Stimulated activated CD8-positive, alpha-beta memory T cell treated with anti-CD3 and anti-CD28 coated beads, Interleukin-7, amount 100 ng/mL, for 24 hours (primary cell): ENCODE data around the gene MSH2.
"Not testable (repeated sequence)": the region's sequence is repeated elsewhere in the genome, so short reads cannot be mapped to it uniquely, and the experiment has no call there.

Source experiments
- DNase-seq: peaks from one replicate; pipeline ENCODE4 v3.0.0-alpha.2; 2020; ENCODE audit warnings: low read depth

The MSH2 gene

GRCh38 chr2:47402805-47403608, at the start of gene MSH2:
TSS of gene MSH2 (plus strand) at chr2:47403156. CDS start at chr2:47403192, 36 bp downstream.
- peak; percentile 90 for DNase-seq

GRCh38 chr2:47354013-47354847, 48.7 kb upstream of the MSH2 start:
- no peak for DNase-seq

- no peak for DNase-seq
Observed at GRCh38 chr2:47354848-47355204, 48.1 kb upstream of the MSH2 start.

- DNase-seq: no peak
Observed at GRCh38 chr2:47357483-47357882, 45.5 kb upstream of the MSH2 start.

GRCh38 chr2:47359375-47359868, 43.5 kb upstream of the MSH2 start:
- no peak for DNase-seq

GRCh38 chr2:47360283-47360682, 42.7 kb upstream of the MSH2 start:
- DNase-seq: no peak

- DNase-seq: no peak
Observed at GRCh38 chr2:47360927-47361326, 42.0 kb upstream of the MSH2 start.

GRCh38 chr2:47361505-47362229, 41.3 kb upstream of the MSH2 start:
- DNase-seq: not testable (repeated sequence)

- DNase-seq: no peak
Observed at GRCh38 chr2:47373747-47374146, 29.2 kb upstream of the MSH2 start.

GRCh38 chr2:47375307-47375706, 27.6 kb upstream of the MSH2 start:
- DNase-seq: no peak

GRCh38 chr2:47379384-47379783, 23.6 kb upstream of the MSH2 start:
- DNase-seq: no peak

- DNase-seq: no peak
Observed at GRCh38 chr2:47381408-47381807, 21.5 kb upstream of the MSH2 start.

GRCh38 chr2:47386551-47386950, 16.4 kb upstream of the MSH2 start:
- no peak for DNase-seq

- DNase-seq: no peak
Observed at GRCh38 chr2:47388888-47389287, 14.1 kb upstream of the MSH2 start.

- DNase-seq: no peak
Observed at GRCh38 chr2:47389692-47390091, 13.3 kb upstream of the MSH2 start.

- DNase-seq: no peak
Observed at GRCh38 chr2:47401789-47402554, 984 bp upstream of the MSH2 start.

- DNase-seq: no peak
Observed at GRCh38 chr2:47402555-47402804, 476 bp upstream of the MSH2 start.

- DNase-seq: no peak
Observed at GRCh38 chr2:47403609-47404193, 745 bp downstream of the MSH2 start.

- no peak for DNase-seq
Observed at GRCh38 chr2:47404356-47404755, 1.4 kb downstream of the MSH2 start.

- no peak for DNase-seq
Observed at GRCh38 chr2:47405757-47406156, 2.8 kb downstream of the MSH2 start.

GRCh38 chr2:47406649-47407330, 3.8 kb downstream of the MSH2 start:
- DNase-seq: not testable (repeated sequence)
